Astrocyte (in vitro differentiated cells and primary cell): ENCODE data around the gene DIAPH2.

ENCODE experiments used
- CTCF ChIP-seq: IDR thresholded peaks from 2 replicates; pipeline ENCODE4 v1.5.1; 2011; ENCODE audit warnings: low read depth, mild to moderate bottlenecking, inconsistent platforms, low read length, moderate library complexity; ENCODE audit not compliant: insufficient read depth
- EZH2 ChIP-seq: IDR thresholded peaks from 2 replicates; pipeline ENCODE4 v1.6.1; 2012; ENCODE audit warnings: mild to moderate bottlenecking, low read length, inconsistent platforms; ENCODE audit not compliant: insufficient read depth

GRCh38 chrX:97200454-97200853 lies 515.8 kb downstream of the DIAPH2 start:
- TF ChIP-seq CTCF (no peak), EZH2 (no peak)
